SK-MEL-5 (cell line): ENCODE results near the gene BTBD9. TPM values are rescaled to one million over a fixed set of nuclear protein-coding genes. Genes with fewer than 3 reads are reported as not detected.
"Not testable (repeated sequence)": the region's sequence is repeated elsewhere in the genome, so short reads cannot be mapped to it uniquely, and the experiment has no call there.

Experiments used
- DNase-seq: peaks from one replicate; pipeline ENCODE4 v3.0.0-alpha.2; 2016; ENCODE audit warnings: low read depth, low spot score
- in situ Hi-C: cut with HindIII; loops from 2 replicates; pipeline ENCODE4 v1.10.0; 2016; ENCODE audit warnings: low sequenced_read_pairs, high pct_unique_total_duplicates, low pct_unique_long_range_greater_than_20kb
- total RNA-seq: library from RNA; depleted of rRNA; stranded (reverse); fragments of >200 nt; shearing (Covaris generic); gene quantifications from 2 replicates; pipeline ENCODE4 v1.2.3, GENCODE V29; 2014

The BTBD9 gene
- total RNA-seq, 1 experiment from 2014 or later: 11.9 TPM

- in situ Hi-C loops: no loop called here
These were observed 275.0 kb downstream of the BTBD9 start for GRCh38 chr6:38364775-38365174.

DNA sequence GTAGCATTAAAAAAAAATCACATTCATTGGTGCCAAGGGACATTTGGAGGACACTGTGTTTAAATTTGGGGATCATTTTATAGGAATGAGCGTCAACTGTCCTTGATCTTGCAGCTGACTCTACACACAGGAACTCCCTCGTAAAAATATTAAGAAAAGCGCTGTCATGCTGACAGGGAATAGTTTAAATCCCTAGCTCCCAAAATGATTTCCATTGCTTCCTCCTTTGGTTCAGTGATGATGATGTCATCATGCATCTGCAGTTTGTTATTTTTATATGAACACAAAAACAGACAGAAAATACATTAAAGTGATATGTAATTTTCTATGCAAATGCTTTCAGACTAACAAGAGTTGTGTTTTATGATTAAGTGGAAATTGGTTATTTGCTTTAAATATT lies 275.6 kb downstream of the BTBD9 start:
- DNase-seq: no peak
- in situ Hi-C loops: no loop called here

More at GRCh38 chr6:38364775-38365174, 275.0 kb downstream of the BTBD9 start:
- no peak for DNase-seq

- in situ Hi-C loops: no loop called here
- no peak for DNase-seq
These were observed 284.2 kb downstream of the BTBD9 start for GRCh38 chr6:38355519-38355918.

- DNase-seq: no peak
- in situ Hi-C loops: no loop called here
These were observed 284.8 kb downstream of the BTBD9 start for GRCh38 chr6:38354905-38355304.

- no peak for DNase-seq
- in situ Hi-C loops: no loop called here
These were observed 285.7 kb downstream of the BTBD9 start for GRCh38 chr6:38354037-38354381.

DNA sequence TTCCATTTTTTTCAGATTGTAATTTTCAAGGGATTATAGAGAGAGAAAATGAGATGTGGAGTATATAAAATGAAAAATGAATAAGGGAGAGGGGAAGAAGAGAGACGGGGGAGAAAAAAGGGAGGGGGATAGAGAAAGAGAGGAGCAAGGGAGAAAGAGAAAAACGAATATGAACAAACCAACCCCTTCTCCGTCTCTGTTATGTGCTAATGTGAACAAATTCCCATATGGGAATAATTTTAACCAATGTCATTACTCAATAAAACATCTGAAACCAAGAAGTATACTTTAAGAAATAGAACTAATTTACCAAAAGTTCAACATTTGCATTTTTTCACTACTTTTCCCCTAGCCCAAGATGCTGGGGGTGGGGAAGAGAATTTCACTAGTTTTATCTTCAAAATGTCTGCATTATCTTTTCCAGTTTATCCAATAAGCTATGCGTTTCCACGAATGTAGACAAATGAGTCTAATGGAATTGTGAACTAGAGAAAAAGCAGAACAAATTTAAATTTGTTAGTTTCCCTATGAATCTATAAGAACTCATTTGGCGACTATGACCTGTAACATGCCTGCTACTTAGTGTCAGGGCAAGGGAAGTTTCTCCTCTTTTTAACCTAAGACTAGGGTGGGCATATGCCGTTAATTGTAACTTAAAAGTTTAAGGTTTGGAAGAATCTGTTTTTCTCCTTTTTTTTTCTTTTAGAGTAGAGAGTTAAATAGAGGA lies 286.3 kb downstream of the BTBD9 start:
- in situ Hi-C loops: no loop called here
- no peak for DNase-seq

DNA sequence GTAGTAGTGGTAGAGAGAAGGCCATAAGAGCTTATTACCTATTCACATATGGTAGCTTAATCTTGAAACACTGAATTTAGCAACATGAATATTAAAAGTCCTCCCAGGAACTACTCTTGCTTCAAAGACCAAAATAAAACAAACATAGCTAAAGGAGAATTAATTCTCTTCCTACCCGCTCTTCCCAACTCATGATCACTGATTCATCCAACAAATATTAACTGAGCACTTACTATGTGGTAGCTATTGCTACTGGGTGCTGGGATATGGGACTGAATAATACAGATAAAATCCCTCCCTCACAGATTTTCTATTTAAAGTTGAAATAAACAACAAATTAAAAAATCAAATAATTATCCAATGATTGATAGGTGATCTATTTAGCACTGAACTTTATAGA lies 287.1 kb downstream of the BTBD9 start:
- in situ Hi-C loops: no loop called here
- no peak for DNase-seq

- DNase-seq: no peak
These were observed 288.8 kb downstream of the BTBD9 start for GRCh38 chr6:38350942-38351341.

GRCh38 chr6:38350220-38350619 lies 289.5 kb downstream of the BTBD9 start:
- no peak for DNase-seq
- in situ Hi-C loops: no loop called here

More at GRCh38 chr6:38350942-38351341, 288.8 kb downstream of the BTBD9 start:
- in situ Hi-C loops: no loop called here

DNA sequence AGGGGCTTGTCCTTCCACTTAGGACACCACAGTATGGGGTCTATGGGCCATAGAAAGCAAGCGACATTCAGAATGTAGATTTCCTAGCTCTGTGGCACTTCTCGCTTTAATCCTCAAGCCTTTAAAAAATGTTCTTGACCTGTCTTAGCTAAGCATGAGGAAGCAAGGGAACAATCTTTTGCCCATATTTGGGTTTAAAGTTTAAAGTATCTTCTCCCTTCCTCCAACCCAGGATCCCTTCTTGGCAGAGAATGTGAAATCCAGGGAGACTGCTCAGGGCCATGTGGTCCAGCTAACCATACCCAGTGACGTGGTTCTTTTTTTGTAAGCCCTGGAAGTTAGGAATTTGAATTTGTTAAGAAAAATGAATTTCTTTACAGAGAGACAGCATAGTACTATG lies 289.9 kb downstream of the BTBD9 start:
- in situ Hi-C loops: no loop called here
- no peak for DNase-seq

GRCh38 chr6:38349221-38349620 lies 290.5 kb downstream of the BTBD9 start:
- in situ Hi-C loops: no loop called here
- DNase-seq: no peak

GRCh38 chr6:38348371-38348770 lies 291.4 kb downstream of the BTBD9 start:
- DNase-seq: peak; percentile 39
- in situ Hi-C loops: no loop called here

DNA sequence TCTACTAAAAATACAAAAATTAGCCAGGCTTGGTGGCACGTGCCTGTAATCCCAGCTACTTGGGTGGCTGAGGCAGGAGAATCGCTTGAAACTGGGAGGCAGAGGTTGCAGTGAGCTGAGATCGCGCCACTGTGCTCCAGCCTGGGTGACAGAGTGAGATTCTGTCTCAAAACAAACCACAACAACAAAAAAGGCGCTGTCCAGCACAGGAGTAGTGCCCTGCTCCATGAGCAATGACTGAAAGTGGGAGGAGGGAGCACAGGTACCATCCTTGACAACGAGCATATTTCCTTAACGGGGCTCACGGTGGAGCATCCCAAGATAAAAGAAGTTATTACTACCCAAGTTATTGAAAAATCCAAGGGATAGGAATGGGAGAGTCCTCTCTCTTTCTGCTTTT lies 291.9 kb downstream of the BTBD9 start:
- DNase-seq, in situ Hi-C loops: not testable (repeated sequence)

GRCh38 chr6:38346291-38347079 lies 293.2 kb downstream of the BTBD9 start:
- in situ Hi-C loops: no loop called here
- DNase-seq: no peak

DNA sequence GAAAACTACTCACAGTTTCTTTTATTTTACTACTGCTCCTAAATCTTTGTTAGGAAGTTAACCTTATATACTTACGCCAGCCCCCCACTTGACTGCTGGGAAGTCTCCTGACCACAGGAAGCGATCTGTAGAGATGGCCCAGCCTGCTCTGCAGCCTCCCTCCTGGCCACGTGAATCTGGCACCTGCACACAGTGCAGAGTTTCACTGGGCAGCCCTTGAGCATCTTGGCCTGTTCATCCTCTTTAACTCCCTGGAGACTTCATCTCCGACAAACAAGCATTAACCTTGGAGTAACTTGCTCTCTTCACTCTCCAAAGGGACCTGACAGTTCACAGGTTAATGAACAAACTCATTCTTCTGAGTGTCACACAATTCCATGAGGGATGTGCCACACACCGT lies 294.1 kb downstream of the BTBD9 start:
- in situ Hi-C loops: no loop called here
- no peak for DNase-seq

DNA sequence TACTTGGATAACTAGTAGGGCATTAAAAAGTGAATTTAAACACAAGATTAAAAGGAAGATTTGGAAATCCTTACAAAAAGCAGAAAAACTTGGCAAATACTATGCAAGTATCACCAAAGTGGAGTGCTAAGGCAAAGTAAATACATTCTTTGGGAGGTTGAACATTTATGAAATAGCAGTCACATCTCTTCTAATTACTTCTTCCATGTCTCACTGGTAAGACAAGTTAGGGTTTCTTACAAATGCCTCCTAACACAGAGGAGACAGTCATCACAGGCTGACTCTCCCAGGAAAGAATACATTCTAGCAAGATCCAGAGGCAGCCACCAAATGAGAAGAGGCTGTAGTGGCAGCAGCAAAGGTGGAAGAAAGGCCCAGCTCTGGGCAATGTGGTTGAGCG lies 298.2 kb downstream of the BTBD9 start:
- no peak for DNase-seq
- in situ Hi-C loops: no loop called here

DNA sequence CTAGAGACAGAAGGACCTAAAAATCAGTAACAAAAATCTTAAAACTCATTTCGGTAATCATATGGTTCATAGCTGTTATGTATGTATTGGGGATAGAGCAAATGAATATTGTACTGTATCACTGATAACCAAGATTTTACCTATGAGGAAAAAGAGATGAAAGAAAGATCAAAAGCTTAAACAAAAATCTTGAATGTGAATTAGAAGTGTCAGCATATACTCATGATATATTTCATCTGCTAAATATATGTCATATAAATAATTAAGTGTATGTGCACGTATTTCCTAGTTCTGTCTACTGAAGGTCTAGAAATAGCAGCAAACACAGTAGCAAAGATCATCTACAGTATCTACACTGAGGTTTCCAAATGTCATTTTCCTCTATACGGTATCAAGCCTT lies 299.8 kb downstream of the BTBD9 start:
- in situ Hi-C loops: no loop called here
- DNase-seq: no peak

DNA sequence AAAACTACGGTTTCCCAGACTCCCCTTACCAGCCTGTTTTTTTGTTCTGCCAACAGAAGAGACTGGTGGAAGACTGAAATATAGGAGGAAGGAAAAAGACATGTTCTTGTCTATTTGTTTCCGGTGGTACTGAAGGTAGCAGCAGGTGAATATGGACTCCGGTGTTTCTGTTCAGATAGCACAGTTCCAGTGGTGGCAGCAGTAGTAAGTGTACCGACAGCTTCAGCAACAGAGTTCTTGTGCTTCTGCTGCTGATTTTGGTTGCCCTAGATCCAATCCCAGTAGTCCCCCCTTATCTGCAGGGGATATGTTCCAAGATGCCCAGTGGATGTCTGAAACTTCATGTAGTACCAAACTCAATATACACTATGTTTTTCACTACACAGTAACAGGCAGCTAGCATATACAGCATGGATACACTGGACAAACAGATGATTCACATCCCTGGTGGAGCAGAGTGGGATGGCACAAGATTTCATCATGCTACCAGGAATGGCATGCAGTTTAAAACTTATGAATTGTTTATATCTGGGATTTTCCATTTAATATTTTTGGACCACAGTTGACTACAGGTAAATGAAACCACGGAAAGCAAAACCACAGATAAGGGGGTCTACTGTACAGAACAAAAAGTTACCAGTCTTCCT lies 301.8 kb downstream of the BTBD9 start:
- peak; percentile 24 for DNase-seq
- in situ Hi-C loops: no loop called here

- in situ Hi-C loops: no loop called here
- no peak for DNase-seq
These were observed 302.8 kb downstream of the BTBD9 start for GRCh38 chr6:38336922-38337321.
